Body of pancreas (tissue), 4 donors: ENCODE measurements around the gene RAC2. TPM values are rescaled to one million over a fixed set of nuclear protein-coding genes. Genes with fewer than 3 reads are reported as not detected.

Source experiments
- ATAC-seq: fragments of 150-250 bp; one replicate; pipeline ENCODE4 v1.9.1; 2016
- DNase-seq, 4 donors: peaks; one replicate each; pipeline ENCODE4 v3.0.0-alpha.2; 2019
- H3K27ac ChIP-seq, 4 donors: fragments of 200-600 bp; sonication (generic); 1 replicate in 3 of 4; 2 replicates in 1 of 4; pipeline versions ENCODE4 v1.5.1 to v1.6.1; 2016 to 2019; ENCODE audit warnings: mild to moderate bottlenecking in 1 of 4, mixed read lengths in 1 of 4, moderate library complexity in 1 of 4
- H3K27me3 ChIP-seq, 2 donors: fragments of 200-600 bp; sonication (generic); one replicate each; pipeline ENCODE4 v1.6.0; 2016; ENCODE audit warnings: mild to moderate bottlenecking in 1 of 2
- H3K36me3 ChIP-seq, 2 donors: fragments of 200-600 bp; sonication (generic); replicated peaks in 1 of 2; 2 replicates each; pipeline ENCODE4 v1.5.1; 2016; ENCODE audit warnings: low read depth in 2 of 2; ENCODE audit not compliant: insufficient read depth in 1 of 2
- H3K4me1 ChIP-seq: fragments of 200-600 bp; sonication (generic); one replicate; pipeline ENCODE4 v1.6.0; 2016
- H3K4me3 ChIP-seq, 2 donors: fragments of 200-600 bp; sonication (generic); 1 replicate in 1 of 2; 2 replicates in 1 of 2; pipeline ENCODE4 v1.5.1; 2016 to 2019
- H3K9me3 ChIP-seq, 3 donors: fragments of 200-600 bp; sonication (generic); 1 replicate in 2 of 3; 2 replicates in 1 of 3; pipeline ENCODE4 v1.5.1; 2016
- POLR2A ChIP-seq, 3 donors: fragments of 450-650 bp; IDR thresholded peaks; one replicate each; pipeline ENCODE4 v1.6.1; 2016; ENCODE audit warnings: antibody characterized with exemption in 3 of 3, mild to moderate bottlenecking in 2 of 3
- WGBS, 2 donors: methylation state at CpG; one replicate each; pipeline ENCODE4 v1.1.5; 2017; 5-methylcytosine and 5-hydroxymethylcytosine counted together
- intact Hi-C: fragments of 100-400 bp; cut with DNase I; formaldehyde crosslinking; loops from one replicate; pipeline ENCODE4 v1.15.1; 2023
- total RNA-seq, 2 donors: library from RNA; depleted of rRNA; stranded (reverse); fragments of >200 nt; gene quantifications; one replicate each; pipeline ENCODE4 v1.1.0, GENCODE V29; 2016
- TF ChIP-seq, protein P1 (sequence below), 7 experiments: fragments of 450-650 bp in 4 of 7; fragments of 200-600 bp in 3 of 7; sonication (generic) in 3 of 7; IDR thresholded peaks; one replicate each; pipeline ENCODE4 v1.5.1; 2016 to 2019; ENCODE audit warnings: antibody characterized with exemption in 7 of 7

The RAC2 gene
- total RNA-seq, 2 donors from 2014 or later = 4.3 to 4.9 TPM

DNA sequence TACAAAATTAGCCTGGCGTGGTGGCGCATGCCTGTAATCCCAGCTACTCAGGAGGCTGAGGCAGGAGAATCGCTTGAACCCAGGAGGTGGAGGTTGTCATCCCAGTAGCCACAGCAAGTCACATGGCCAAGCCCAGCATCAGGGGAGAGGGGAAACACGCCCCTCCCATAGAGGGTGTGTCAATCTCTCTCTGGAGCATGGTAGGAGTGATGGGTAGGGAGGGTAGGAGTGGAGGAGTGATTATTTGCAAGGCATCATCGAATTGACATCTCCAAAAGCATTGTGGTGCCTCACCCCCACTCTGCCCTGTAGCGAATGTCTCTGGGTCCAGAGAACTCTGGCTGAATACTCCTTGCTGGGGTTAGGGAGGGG is 25.7 kb downstream of the RAC2 start:
- DNase-seq (no peak), ATAC-seq (no peak)
- no peaks in the 10 kb centered on the region for H3K9me3 ChIP-seq
- H3K27me3 ChIP-seq = no peaks in the 10 kb centered on the region
- no peaks in the 10 kb centered on the region for H3K4me1 ChIP-seq
- WGBS, 2 donors = 75 to 79% methylated on average over 6 of the region's 6 CpGs
- H3K27ac ChIP-seq = no peak overlapping the region
- no peaks in the 10 kb centered on the region for H3K36me3 ChIP-seq
- TF ChIP-seq, protein P1, sequence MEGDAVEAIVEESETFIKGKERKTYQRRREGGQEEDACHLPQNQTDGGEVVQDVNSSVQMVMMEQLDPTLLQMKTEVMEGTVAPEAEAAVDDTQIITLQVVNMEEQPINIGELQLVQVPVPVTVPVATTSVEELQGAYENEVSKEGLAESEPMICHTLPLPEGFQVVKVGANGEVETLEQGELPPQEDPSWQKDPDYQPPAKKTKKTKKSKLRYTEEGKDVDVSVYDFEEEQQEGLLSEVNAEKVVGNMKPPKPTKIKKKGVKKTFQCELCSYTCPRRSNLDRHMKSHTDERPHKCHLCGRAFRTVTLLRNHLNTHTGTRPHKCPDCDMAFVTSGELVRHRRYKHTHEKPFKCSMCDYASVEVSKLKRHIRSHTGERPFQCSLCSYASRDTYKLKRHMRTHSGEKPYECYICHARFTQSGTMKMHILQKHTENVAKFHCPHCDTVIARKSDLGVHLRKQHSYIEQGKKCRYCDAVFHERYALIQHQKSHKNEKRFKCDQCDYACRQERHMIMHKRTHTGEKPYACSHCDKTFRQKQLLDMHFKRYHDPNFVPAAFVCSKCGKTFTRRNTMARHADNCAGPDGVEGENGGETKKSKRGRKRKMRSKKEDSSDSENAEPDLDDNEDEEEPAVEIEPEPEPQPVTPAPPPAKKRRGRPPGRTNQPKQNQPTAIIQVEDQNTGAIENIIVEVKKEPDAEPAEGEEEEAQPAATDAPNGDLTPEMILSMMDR (IDR thresholded peaks at IDR 0.05) = no peak
- no peak for TF ChIP-seq POLR2A (IDR thresholded peaks at IDR 0.05)
- intact Hi-C loops = no loop called here
- no peak overlapping the region for H3K4me3 ChIP-seq

GRCh38 chr22:37215890-37216289 is 28.2 kb downstream of the RAC2 start:
- no peaks in the 10 kb centered on the region for H3K27me3 ChIP-seq

DNA sequence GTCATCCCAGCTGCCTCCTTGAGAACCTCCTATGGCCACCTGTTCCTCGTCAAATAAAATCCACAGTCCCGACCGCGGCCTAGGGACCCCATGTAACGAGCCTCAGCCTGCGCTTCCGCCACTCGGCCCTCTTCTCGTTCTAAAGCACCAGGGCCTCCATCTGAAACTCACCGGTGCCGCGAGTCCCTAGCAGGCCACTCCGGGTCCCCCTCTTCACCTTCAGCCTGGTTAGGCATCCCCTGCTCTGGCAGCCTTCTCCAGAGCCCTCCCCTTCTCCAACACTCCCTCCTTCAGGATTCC is 29.4 kb downstream of the RAC2 start:
- WGBS, 2 donors = 76 to 82% methylated on average over 13 of the region's 13 CpGs
- Histone ChIP-seq H3K4me3 (no peak overlapping the region), H3K36me3 (no peaks in the 10 kb centered on the region), H3K27me3 (no peaks in the 10 kb centered on the region), H3K27ac (no peak overlapping the region), H3K4me1 (peaks cover 9% of the 10 kb centered on the region), H3K9me3 (no peaks in the 10 kb centered on the region)
- intact Hi-C loops = no loop called here
- DNase-seq = no peak
- ATAC-seq = no peak
- TF ChIP-seq, protein P1 (IDR thresholded peaks at IDR 0.05) = no peak
- no peak for TF ChIP-seq POLR2A (IDR thresholded peaks at IDR 0.05)

More at GRCh38 chr22:37215890-37216289, 28.2 kb downstream of the RAC2 start:
- WGBS, 2 donors = 68 to 79% methylated on average over 9 of the region's 9 CpGs
- H3K27ac ChIP-seq = no peak overlapping the region
- no peaks in the 10 kb centered on the region for H3K9me3 ChIP-seq
- no peak for DNase-seq
- no peak overlapping the region for H3K4me3 ChIP-seq
- no peaks in the 10 kb centered on the region for H3K36me3 ChIP-seq
- TF ChIP-seq POLR2A (IDR thresholded peaks at IDR 0.05) = no peak
- TF ChIP-seq, protein P1 (IDR thresholded peaks at IDR 0.05) = no peak
- intact Hi-C loops = no loop called here
- ATAC-seq = no peak
- peaks cover 9% of the 10 kb centered on the region for H3K4me1 ChIP-seq

DNA sequence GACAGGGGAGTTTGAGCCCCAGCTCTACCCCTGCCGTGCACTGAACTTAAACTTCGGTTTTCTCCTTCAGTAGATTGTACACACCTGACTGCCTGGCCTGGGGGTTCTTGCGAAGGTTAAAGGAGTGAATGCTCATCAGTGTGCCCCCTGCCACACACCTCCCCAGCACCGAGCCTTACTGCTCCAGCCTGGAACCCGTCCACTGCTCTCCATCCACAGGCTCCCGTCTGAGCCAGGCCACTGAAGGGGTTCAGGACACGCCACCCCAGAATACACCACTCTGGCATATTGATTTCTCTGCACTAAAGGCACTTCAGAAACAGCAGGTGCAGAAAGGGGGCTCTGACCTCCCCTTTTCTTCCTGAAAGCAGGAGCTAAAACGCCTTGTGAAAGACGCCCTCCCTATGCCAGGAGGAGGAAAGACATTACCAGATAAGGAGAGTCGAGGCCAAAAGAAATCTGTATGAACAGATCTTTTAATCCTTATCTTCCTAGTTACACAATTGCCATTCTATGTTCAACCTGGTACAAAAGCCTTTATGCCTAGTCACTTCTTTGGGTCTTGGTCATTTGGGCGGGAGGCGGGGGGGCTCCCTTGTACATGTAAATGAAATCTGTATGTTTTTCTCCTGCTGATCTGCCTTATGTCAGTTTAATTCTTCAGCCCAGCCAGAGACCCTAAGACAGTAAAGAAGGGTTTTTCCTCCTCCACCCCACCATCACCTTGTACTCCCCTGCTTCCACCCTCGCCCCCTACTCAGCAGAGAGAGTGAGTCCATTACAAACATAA is 29.9 kb downstream of the RAC2 start:
- H3K36me3 ChIP-seq = no peaks in the 10 kb centered on the region
- ATAC-seq = no peak
- H3K27ac ChIP-seq = no peak overlapping the region
- H3K4me3 ChIP-seq = no peak overlapping the region
- H3K4me1 ChIP-seq = peaks cover 9% of the 10 kb centered on the region
- no peaks in the 10 kb centered on the region for H3K27me3 ChIP-seq
- TF ChIP-seq, protein P1 (IDR thresholded peaks at IDR 0.05) = no peak
- no peak for TF ChIP-seq POLR2A (IDR thresholded peaks at IDR 0.05)
- no peak for DNase-seq
- H3K9me3 ChIP-seq = no peaks in the 10 kb centered on the region
- 70 to 78% methylated on average over 12 to 13 of the region's 13 CpGs for WGBS, 2 donors
- intact Hi-C loops = no loop called here
